ENCODE data around the gene CTBP2.

CTBP2 gene

GRCh38 chr10:125144693-125145623, 15.4 kb downstream of the CTBP2 start:
- DNase-seq = peak; percentile 9 to 48 (median 33)

- DNase-seq = peak in 2 of 3 experiments; percentile 54 to 71
Measured at GRCh38 chr10:125144206-125144605, 16.2 kb downstream of the CTBP2 start.

DNA sequence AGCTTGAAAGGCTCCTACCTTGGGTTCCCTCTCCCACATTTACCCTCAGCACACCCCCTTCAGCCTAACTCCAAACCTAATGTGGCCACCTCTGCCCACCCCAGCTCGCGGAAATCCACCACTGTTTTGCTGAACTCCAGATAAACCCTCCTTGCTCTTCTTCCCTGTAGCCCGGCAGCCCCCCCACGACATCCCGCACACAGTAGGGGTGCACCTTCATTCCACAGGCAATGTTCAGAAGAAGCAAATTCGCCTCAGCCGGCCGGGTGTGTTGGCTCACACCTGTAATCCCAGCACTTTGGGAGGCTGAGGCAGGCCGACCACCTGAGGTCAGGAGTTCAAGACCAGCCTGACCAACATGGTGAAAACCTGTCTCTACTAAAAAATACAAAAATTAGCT, 17.4 kb downstream of the CTBP2 start:
- DNase-seq = no peak

DNA sequence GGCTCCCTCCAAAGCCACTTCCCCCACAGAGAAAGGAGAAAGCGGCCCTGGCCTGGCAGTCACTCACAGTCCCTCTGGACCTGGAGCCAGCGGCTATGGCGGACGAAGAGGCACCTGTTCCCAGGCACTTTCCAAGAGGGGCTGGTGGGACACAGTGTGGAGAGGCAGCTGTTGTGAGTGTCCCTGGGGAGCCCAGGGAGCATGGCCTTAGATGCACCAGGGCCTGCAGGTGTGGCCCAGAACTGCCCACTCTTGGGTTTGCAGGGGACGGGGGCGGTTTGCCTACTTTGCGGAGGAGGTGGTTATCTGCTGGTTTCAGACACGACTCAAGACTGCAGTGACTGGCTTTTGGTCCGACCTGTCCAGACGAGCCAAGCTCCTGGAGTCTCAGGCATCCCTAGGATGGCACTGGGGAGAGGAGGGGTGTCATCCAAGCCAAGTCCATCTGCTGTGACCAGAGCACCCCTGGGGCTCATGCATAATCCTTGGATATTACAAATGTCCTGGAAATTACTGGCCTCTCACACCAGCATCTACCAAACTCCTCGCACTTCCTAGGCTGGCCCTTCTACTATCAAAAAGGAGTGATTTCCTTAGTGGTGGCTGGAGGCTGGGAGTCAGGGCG, 18.4 kb downstream of the CTBP2 start:
- DNase-seq = peak in 1 of 3 experiments; percentile 4

GRCh38 chr10:125141150-125141859, 19.1 kb downstream of the CTBP2 start:
- DNase-seq = no peak

DNA sequence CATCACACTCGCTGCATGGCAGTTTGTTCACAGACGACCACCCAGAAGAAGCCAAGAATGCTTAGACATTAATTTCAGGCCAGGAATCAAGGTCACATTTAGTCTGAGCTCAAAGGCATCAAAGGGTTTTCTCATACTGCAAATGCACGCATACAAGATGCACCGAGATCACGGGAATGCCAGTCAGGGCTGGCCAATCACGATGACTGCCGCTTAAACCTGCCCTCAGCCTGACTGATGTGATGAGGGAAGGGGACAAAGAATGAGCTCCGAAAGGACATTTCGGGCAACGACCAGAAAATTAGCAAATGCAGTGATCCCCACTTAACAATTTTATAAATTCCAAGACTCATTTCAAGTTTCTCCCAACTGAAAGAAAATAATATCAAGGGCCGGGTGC, 20.2 kb downstream of the CTBP2 start:
- DNase-seq = no peak

DNA sequence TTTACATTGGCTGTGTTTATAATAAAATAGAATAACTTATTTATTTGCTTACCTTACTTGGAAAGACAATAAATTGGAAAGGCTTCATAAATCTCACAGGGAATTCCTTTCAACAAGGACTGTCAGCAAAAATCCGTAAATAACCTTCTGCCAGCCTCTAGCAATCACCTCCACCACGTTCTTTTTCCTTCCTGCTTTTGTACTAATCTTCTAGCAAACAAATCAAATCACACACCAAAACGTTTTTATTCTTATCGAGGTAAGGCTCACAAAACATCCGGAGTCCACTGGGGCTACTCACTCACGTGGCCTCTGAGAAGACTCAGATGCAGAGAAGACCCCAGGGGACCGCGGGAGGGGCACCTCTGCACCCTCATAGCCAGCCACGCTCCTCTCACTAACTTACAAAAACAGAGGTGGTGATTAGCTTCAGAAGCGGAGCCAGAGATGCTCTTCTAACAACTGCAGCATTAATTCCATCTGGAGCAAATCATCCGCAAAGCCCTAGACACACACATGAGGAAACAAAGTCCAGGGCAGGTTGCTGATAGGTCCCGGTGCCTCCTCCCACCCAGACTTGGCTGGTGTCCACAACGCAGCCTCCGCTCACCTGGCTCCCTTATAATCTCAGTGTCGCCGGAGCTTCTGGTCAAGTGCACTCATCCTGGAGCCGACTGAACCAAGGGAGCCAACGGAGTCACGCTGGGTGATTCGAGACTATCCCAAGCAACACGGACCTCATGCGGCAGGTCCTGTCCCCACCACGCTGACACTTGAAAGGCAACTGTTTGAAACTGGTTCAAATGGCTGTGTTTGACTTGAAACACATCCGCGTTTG, 22.5 kb downstream of the CTBP2 start:
- peak; percentile 69 to 89 (median 82) for DNase-seq

DNA sequence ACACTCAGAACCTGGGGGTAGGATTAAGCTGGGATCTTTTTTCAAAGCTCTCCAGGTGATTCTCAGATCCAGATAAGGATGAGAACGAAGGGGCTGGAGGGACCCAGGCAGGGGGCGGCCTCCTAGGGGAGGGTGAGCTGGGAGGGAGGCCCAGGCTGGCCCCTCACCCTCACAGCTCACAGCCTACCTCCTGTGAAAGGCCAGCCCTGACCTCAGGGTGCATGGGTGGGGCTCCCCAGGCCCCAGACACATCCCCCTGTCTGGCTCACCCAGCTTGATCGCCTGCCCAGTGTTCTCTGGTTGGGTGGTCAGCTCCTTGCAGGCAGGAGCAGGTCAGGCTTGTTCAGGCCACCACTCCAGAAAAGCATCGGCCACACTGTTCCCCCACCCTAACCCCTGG, 24.3 kb downstream of the CTBP2 start:
- DNase-seq = no peak

- DNase-seq = no peak
Measured at GRCh38 chr10:125135771-125136035, 24.7 kb downstream of the CTBP2 start.

DNA sequence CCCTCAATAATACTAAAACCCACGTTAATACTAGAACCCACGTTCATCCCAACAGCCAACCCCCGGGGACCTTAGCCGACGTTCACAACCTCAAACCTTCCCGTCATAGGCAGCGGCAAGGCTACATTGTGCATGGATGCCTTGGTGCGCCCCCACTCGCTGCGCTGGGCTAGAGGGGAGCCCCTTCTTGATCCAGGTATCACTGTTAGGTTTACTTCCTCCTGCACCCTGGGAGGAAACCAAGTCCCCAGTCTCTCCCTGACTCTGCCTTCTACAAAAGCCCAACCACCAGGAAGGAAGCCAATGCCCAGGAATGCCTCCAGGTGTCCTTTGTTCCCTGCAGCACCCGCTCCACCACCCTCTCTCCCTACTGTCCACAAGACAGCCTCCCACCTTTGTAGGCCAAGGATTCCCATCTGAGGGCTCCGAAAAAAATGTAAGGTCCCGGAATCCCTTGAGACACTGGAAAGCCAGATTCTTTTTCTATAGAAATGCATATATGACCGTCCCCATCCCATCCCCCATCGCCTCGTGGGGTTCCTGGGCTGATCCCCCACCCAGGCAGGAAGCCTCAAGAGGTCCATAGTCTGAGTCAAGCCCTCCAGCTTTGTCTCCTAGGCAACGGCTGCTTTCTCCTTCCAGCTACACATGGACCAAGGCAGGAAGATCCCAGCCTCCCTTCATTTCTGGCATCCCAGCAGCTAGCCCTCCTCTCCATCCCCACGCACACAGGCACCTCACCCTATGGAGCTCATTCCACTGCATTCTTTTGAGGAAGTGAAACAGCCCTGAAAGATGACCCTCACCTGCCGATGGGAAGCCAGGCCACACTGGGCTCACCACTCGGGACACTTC, 25.2 kb downstream of the CTBP2 start:
- DNase-seq = no peak

- DNase-seq = no peak
Measured at GRCh38 chr10:125134483-125134848, 25.9 kb downstream of the CTBP2 start.

- DNase-seq = peak in 1 of 3 experiments; percentile 18
Measured at GRCh38 chr10:125133696-125134482, 26.5 kb downstream of the CTBP2 start.

- DNase-seq = no peak
Measured at GRCh38 chr10:125132344-125132743, 28.0 kb downstream of the CTBP2 start.

GRCh38 chr10:125130916-125131315, 29.4 kb downstream of the CTBP2 start:
- no peak for DNase-seq

DNA sequence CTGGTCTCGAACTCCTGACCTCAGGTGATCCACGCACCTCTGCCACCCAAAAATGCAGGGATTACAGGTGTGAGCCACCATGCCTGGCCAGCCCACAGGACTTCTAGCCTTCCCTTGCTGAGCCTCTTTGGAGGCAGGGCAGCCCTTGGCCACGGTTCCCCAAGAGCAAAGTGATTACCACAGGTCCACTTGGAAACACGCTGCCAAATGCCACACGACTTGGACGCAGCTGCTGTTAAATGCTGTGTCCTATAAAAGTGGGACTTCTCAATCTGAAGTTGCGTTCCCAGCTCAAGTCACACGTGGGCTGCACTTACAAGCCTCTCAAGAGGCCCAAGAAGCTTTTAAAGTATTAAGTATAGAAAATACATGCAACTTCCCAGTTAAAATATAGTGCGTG, 30.1 kb downstream of the CTBP2 start:
- no peak for DNase-seq

GRCh38 chr10:125129076-125129458, 31.3 kb downstream of the CTBP2 start:
- DNase-seq = no peak

GRCh38 chr10:125128397-125129075, 31.8 kb downstream of the CTBP2 start:
- no peak for DNase-seq

DNA sequence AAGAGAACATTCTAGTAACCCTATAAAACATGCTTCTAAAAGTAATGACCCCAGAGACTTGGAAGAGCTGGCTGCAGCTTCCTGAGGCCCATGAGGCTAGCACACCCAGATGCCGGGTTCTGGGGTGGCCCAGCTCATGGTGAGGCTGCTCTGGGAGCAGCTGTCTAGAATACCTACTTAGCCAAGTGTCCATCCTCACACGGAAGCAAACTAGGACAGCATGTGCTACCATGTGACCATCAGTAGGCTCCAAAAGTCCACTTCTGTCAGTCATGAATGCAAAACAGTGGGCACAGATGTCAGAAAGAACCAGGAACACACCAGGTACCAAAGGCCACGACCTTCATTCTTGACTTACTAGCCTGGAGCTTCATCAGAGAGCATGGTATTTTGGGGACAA, 32.4 kb downstream of the CTBP2 start:
- DNase-seq = no peak

GRCh38 chr10:125127110-125127509, 33.3 kb downstream of the CTBP2 start:
- no peak for DNase-seq

DNA sequence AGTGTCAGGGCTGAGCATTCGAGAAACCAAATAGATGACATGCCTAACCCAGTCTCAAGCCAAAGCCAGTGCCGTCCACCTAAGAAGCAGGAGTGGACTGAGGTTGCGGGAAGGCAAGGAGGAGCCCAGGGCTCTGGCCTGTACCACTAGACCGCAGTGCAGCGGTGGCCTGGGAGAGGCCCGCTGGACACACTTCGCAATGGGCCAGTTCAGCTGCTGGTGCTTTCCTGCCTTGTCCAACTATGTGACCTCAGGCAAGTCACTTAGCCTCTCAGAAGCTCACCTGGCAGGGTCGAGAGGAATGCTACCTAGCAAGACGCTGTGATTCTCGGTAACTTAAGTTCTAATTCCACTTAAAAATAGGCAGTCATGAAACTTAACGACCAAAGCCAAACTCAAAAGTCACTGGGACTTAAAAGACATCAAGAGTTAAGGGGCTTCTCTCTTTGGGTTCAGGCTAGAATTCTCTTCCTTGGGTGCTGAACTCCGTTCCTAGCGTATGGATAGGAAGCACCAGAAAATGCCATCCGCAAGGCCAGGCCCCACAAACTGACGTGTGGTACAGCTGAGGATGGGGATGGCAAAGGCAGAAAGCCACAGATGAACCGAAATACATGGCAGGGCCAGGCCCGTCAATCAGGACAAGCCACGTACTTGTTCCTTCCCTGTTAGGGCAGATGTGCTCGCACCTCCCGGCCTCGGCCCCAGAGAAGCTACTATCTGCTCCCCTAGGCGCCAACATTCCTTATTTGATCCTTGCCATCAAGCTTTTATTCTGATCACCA, 34.2 kb downstream of the CTBP2 start:
- DNase-seq = no peak

Measured in NCI-H1417 (cell line).